HCT116 (cell line): ENCODE results near the gene DYNC2I2.

Source experiments
- ATF3 ChIP-seq: IDR thresholded peaks from 2 replicates; pipeline ENCODE4 v1.6.1; 2012
- CEBPB ChIP-seq: IDR thresholded peaks from 2 replicates; pipeline ENCODE4 v1.6.1; 2012; ENCODE audit warnings: low read depth
- EZH2 ChIP-seq: fragments of 200-600 bp; sonication (generic); IDR thresholded peaks from 2 replicates; pipeline ENCODE4 v1.6.1; 2017; ENCODE audit warnings: antibody characterized with exemption, mixed run types
- EZH2phosphoT487 ChIP-seq: fragments of 200-600 bp; IDR thresholded peaks from 2 replicates; pipeline ENCODE4 v1.6.1; 2018; ENCODE audit warnings: antibody characterized with exemption, borderline replicate concordance
- FOSL1 ChIP-seq: IDR thresholded peaks from 2 replicates; pipeline ENCODE4 v1.6.1; 2012; ENCODE audit warnings: low read depth
- JUND ChIP-seq: IDR thresholded peaks from 2 replicates; pipeline ENCODE4 v1.6.1; 2012
- MAX ChIP-seq: IDR thresholded peaks from 2 replicates; pipeline ENCODE4 v1.6.1; 2012
- POLR2A ChIP-seq: IDR thresholded peaks from 2 replicates; pipeline ENCODE4 v1.7.0; 2011; ENCODE audit warnings: borderline replicate concordance; ENCODE audit not compliant: insufficient read depth, insufficient read length; ENCODE audit errors: extremely low read depth
- POLR2AphosphoS5 ChIP-seq: IDR thresholded peaks from 2 replicates; pipeline ENCODE4 v1.6.1; 2011; ENCODE audit warnings: mild to moderate bottlenecking, low read depth, low read length, moderate library complexity
- SIN3A ChIP-seq: IDR thresholded peaks from 2 replicates; pipeline ENCODE4 v1.6.1; 2012; ENCODE audit warnings: low read depth
- SP1 ChIP-seq: IDR thresholded peaks from 2 replicates; pipeline ENCODE4 v1.6.1; 2012; ENCODE audit warnings: low read depth
- TCF7L2 ChIP-seq: IDR thresholded peaks from 2 replicates; pipeline ENCODE4 v1.7.0; 2011; ENCODE audit warnings: borderline replicate concordance, inconsistent platforms; ENCODE audit not compliant: insufficient read depth, insufficient read length; ENCODE audit errors: extremely low read depth
- YY1 ChIP-seq: IDR thresholded peaks from 2 replicates; pipeline ENCODE4 v1.6.1; 2011; ENCODE audit warnings: low read length, low read depth, moderate library complexity, mild to moderate bottlenecking; ENCODE audit not compliant: insufficient replicate concordance; ENCODE audit errors: extremely low read depth
- TF ChIP-seq, protein P1 (sequence below), 3 experiments: fragments of 200-600 bp in 1 of 3; sonication (generic) in 1 of 3; IDR thresholded peaks in 2 of 3; conservative IDR thresholded peaks in 1 of 3; 2 replicates each; pipeline ENCODE4 v1.5.1; 2012 to 2017; ENCODE audit warnings: low read depth in 2 of 3, low read length in 2 of 3, antibody characterized with exemption in 1 of 3, borderline replicate concordance in 1 of 3, control low read depth in 1 of 3, mild to moderate bottlenecking in 1 of 3, mixed read lengths in 1 of 3, mixed run types in 1 of 3, moderate library complexity in 1 of 3; ENCODE audit not compliant: insufficient read depth in 1 of 3

- TF ChIP-seq SP1 (no peak), POLR2AphosphoS5 (no peak), MAX (no peak), TCF7L2 (no peak), SIN3A (no peak), CEBPB (no peak), EZH2 (no peak), POLR2A (no peak), ATF3 (no peak), FOSL1 (no peak), EZH2phosphoT487 (no peak), JUND (no peak), YY1 (no peak)
- TF ChIP-seq, protein P1, sequence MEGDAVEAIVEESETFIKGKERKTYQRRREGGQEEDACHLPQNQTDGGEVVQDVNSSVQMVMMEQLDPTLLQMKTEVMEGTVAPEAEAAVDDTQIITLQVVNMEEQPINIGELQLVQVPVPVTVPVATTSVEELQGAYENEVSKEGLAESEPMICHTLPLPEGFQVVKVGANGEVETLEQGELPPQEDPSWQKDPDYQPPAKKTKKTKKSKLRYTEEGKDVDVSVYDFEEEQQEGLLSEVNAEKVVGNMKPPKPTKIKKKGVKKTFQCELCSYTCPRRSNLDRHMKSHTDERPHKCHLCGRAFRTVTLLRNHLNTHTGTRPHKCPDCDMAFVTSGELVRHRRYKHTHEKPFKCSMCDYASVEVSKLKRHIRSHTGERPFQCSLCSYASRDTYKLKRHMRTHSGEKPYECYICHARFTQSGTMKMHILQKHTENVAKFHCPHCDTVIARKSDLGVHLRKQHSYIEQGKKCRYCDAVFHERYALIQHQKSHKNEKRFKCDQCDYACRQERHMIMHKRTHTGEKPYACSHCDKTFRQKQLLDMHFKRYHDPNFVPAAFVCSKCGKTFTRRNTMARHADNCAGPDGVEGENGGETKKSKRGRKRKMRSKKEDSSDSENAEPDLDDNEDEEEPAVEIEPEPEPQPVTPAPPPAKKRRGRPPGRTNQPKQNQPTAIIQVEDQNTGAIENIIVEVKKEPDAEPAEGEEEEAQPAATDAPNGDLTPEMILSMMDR (IDR thresholded peaks at IDR 0.05 in 2 of 3, conservative IDR thresholded peaks at IDR 0.05 in 1 of 3; ENCODE audit: borderline replicate concordance in 1 of 3, insufficient read depth in 1 of 3, low read depth in 2 of 3, low read length in 2 of 3): no peak
These were observed 45.8 kb downstream of the DYNC2I2 start for GRCh38 chr9:128610897-128611296.
